22Rv1 (cell line): ENCODE results near the gene PTH2R.
"Not testable (repeated sequence)": the region's sequence is repeated elsewhere in the genome, so short reads cannot be mapped to it uniquely, and the experiment has no call there.

Experiments used
- ZFX ChIP-seq: fragments of 450-650 bp; IDR thresholded peaks from 2 replicates; pipeline ENCODE4 v1.6.1; 2017; ENCODE audit warnings: antibody characterized with exemption, borderline replicate concordance
- TF ChIP-seq, protein P1 (sequence below): fragments of 450-650 bp; IDR thresholded peaks from 2 replicates; pipeline ENCODE4 v1.5.1; 2017; ENCODE audit warnings: mild to moderate bottlenecking

DNA sequence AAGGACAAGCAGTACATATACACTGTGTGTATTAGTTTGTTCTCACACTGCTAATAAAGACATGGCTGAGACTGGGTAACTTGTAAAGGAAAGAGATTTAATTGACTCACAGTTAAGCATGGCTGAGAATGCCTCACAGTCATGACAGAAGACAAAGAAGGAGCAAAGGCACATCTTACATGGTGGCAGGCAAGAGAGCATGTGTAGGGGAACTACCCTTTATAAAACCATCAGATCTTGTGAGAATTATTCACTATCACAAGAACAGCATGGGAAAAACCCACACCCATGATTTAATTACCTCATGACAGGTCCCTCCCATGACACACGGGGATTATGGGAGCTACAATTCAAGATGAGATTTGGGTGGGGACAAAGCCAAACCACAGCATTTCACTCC, 129.0 kb downstream of the PTH2R start:
- TF ChIP-seq, protein P1, sequence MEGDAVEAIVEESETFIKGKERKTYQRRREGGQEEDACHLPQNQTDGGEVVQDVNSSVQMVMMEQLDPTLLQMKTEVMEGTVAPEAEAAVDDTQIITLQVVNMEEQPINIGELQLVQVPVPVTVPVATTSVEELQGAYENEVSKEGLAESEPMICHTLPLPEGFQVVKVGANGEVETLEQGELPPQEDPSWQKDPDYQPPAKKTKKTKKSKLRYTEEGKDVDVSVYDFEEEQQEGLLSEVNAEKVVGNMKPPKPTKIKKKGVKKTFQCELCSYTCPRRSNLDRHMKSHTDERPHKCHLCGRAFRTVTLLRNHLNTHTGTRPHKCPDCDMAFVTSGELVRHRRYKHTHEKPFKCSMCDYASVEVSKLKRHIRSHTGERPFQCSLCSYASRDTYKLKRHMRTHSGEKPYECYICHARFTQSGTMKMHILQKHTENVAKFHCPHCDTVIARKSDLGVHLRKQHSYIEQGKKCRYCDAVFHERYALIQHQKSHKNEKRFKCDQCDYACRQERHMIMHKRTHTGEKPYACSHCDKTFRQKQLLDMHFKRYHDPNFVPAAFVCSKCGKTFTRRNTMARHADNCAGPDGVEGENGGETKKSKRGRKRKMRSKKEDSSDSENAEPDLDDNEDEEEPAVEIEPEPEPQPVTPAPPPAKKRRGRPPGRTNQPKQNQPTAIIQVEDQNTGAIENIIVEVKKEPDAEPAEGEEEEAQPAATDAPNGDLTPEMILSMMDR = not testable (repeated sequence)
- TF ChIP-seq ZFX = not testable (repeated sequence)
